Measurements from ENCODE around the gene PGGT1B.
"Not testable (repeated sequence)": the region's sequence is repeated elsewhere in the genome, so short reads cannot be mapped to it uniquely, and the experiment has no call there.

The PGGT1B gene

DNA sequence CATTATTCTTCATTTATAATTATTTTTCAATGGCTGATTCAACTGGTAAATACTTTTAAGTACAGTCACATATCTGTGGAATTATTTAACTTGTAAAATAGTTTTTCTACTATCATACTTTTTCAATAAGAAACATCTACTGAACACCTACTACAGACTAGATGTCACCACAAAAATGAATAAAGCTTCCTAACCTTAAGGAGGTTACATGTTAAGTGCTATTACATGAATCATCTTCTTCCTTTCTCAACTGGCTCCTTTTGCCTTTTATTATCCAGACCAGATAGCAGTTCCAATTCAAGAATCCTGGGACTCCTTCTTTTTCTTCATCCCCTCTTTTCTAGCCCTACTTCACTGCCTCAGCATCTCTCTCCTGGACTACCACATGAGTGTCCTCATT is 4.7 kb downstream of the PGGT1B start:
- no peak for DNase-seq (ENCODE audit: low read depth)

DNA sequence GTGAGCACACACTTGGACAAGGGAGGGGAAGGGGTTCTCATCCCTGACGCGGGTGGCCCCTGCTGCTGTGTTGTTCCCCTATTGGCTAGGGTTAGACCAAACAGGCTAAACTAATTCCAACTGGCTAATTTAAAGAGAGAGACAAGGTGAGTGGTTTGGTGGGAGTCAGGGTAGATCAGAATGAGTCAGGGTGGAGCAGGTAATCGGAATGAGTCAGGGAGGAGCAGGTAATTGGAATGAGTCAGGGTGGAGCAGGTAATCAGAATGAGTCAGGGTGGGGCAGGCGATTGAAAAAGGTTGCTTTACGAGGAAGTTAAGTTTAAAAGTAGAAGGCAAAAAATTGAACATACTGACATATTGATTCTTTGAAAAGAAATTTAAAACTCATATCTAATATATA is 13.3 kb downstream of the PGGT1B start:
- DNase-seq (ENCODE audit: low read depth): not testable (repeated sequence)

DNA sequence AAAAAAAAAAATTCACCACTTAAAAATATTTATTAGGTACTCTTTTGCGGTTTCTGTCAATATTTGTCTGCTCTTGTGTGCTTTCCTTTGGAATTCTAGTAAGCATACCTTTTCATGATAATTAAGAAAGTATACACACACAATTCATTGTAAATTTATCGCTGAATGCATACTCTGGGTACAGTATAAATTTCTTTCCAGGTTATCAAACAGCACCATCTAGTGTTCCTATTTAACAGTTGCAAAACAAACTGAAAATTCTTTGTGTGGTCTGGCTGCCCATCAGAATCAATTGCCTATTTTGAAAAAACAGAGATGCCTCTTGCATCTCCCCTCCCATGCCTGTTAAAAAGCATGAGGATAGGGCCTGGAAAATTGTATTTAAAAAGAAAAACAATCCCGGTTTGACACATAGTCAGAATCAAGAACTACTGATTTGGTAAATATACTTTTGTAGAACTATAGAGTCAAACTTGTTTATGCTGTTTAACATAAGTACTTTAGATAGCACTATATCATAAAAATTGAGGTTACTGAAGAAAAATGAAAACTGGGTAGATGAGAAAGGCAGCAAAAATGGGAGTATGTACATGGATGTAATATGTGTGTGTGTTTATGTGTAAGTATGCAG is 16.2 kb downstream of the PGGT1B start:
- DNase-seq (ENCODE audit: low read depth): no peak

DNA sequence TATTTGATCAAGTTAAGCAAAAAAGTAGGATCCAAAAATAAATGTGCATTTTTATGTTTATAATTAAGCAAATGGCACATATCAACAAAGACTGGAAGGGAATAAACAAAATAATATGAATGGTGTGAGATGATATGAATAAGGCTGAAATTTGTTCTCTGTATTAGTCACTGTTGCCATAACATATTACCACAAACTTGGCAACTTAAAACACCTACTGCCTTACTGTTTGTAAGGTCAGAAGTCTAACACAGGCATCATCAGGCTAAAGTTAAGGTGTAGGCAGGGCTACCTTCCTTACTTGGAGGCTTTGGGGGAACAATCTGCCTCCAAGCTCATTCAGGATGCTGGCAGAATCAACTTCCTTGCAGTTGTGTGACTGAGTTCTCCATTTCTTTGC is 19.3 kb downstream of the PGGT1B start:
- no peak for DNase-seq (ENCODE audit: low read depth)

DNA sequence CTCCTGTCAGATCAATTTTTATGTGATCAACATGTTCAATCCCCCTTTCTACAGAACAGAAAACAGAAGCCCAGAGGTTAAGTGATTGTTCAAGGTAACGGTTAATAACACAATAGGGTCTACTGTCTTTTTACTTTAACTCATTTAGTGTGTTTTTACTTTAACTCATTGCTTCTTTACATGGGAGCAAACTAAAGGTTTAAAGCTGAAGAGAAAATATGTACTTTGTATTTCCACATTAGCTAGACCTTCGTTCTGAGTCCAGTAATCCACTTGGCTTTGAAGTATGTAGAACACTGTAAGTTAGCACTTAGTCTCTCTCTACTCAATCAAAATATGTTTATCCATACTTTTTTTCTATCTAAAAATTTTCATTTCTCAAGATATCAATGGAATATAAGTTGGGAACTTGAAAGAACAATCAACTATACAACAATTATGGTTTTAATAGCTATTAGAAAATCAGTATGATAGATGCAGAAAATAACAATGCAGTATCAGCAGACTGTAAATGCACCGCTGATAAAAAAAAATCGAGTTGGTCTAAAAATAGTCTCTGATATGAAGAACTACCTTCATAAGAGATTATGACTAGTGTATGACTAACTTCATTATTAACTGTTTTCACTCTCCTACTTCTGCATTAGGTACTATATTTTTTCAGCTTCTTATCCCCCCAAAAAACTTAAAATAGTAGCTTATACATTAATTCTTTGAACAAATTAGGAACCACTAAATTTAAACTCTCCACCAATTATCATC is 20.6 kb downstream of the PGGT1B start:
- no peak for DNase-seq (ENCODE audit: low read depth)

DNA sequence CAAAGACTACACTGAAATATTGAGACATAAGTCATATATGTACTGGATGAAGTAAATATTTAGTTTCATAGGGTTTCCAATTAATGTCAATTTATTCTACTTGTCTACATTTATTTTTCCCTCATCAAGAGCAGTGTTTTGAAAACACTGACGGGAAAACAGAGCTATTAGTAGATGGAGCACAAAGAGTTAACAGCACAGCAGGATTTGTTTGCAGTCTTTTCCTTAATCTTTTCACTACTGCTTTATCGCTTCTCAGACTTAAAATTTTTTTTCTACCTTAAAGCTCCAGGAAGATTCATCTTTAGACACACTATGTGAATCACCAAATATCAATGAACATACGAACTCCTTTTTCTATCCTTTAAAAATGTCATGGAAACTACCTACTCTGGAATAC is 25.6 kb downstream of the PGGT1B start:
- no peak for DNase-seq (ENCODE audit: low read depth)

DNA sequence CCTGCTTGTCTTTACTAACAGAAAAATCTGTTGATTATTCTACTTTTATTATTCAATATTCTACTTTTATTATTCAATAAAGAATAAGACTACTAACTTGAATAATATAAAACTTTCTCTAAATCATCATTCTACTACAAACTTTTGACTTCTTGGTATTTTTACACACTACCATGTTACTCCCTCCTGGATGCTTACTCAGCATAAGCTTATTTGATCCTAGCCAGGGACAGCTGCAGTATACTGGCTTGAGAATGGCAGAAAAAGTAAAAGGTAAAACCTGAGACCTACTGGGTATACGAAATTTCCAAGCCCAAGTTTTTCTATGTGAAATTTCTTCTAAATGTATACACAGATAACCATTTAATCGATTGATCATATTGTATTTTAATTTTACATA is 26.1 kb downstream of the PGGT1B start:
- DNase-seq (ENCODE audit: low read depth): no peak

DNA sequence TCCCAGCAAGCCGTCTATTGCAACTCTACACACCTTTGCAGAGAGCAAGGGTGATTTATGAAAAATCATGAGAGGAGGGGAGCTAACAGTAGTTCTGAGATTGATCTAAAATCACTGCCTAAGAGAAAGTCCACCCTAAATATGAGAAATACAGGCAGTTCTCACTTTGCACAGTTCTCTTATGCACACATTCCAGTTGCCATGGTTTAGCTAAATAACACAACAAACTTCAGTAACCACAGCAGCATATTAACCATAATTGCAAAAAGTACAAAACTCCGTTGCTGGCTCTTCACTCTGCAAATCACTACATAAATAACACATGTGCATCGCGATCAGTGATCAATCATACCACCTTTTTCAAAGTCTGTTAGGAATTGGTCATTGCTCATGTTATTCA is 31.1 kb downstream of the PGGT1B start:
- no peak for DNase-seq (ENCODE audit: low read depth)

DNA sequence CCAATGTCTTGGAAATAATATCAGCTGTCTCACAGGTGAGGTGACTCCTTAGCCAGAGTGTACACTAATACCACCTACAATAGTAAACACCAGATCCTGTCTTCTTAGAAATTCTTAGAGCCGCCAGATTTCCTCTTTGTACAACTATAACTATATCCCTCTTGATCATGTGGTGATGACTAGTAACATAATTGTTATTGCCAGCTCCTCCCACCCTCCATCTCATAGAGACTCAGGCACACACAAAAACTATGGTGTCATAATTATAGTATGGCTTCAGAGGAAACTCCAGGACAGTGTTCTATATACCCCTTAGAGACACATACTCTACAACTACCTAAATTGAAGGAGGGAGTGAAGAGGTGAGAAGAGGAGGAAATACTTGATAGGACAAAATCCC is 33.1 kb downstream of the PGGT1B start:
- no peak for DNase-seq (ENCODE audit: low read depth)

DNA sequence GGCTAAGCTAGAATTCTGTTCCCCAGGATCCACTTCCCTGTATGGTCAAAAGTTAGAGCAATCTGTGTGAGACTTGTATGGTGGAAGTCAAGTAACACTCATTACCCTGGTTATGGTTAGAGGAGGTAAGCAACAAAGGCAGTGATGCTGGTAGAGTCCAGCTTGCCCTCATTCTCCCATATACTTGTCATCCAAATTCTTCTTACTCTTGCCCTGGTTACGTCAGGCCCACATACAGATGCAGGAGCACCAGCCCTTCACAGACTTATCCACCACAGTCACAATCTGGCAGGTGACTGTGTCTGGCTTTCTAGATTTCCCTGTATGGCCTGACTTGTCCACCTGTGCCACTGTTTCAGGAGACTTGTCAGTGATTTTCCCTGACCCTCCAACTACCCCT is 35.4 kb downstream of the PGGT1B start:
- DNase-seq (ENCODE audit: low read depth): no peak

DNA sequence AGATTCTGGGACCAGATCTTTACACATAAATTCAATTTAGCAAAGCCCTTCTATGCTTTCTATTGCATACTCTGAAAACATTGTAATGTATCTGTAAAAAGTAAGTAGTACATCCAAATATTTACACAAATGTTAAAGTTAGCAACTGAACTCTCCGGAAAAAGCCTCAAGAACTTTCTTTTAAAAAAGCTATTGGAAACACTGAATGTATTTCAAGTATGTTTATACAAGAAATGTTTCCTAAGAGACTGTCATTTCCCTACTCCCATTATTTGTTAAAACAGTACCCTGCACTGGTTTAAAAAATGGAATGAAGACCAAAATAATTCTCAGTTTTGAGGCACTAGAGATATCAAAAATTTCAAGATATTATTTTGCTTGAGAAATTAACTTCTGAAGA is 48.1 kb downstream of the PGGT1B start:
- DNase-seq (ENCODE audit: low read depth): no peak

DNA sequence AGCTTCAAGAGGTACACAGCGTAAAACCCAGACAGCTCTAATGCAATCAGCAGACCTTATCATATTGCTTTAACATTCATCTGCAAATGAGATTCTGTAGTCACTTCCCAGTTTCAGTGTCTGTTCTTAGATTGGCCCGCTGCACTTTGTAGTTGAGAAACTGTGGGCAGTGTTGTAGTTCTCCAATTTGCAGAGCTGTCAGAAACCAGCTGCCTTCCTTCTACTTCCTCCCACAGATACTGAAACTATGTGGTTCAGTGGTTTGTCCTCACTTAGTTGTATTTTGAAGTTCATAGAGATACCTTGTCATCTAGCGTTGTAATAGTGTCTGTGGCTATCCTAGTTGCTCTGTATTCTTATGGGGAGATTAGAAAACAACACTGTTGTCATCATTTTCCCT is 53.4 kb downstream of the PGGT1B start:
- DNase-seq (ENCODE audit: low read depth): no peak

DNA sequence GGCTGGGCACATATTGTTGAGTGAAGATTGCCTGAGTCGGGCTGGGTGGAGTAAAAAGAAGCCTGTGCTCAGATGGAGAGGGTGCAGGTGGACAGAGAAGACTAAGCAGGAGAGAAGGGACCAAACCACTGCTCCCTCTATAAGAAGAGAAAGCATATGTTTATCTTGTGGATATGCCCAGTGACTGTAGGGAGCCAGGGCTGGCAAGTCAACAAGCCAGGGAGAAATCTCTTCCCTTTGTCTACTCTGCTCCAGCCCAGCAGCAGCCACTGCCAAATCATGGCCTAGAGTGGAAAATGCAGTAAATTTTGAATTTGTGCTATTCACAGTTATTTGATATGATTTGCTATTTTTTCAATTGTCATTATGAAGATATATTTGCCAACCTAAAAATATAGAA is 59.7 kb downstream of the PGGT1B start:
- DNase-seq (ENCODE audit: low read depth): no peak

DNA sequence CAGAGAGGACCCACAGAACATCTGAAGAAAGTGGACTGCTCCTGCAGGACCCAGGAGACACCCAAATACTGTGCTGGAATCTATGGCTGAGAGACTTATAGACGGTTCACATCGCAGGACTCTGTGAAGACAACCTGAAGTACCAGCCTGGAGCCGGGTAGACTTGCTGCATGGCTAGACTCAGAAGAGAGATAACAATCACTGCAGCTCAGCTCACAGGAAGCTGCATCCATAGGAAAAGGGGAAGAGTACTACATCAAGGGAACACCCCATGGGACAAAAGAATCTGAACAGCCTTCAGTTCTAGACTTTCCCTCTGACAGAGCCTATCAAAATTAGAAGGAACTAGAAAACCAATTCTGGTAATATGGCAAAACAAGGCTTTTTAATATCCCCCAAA is 66.5 kb downstream of the PGGT1B start:
- DNase-seq (ENCODE audit: low read depth): no peak

DNA sequence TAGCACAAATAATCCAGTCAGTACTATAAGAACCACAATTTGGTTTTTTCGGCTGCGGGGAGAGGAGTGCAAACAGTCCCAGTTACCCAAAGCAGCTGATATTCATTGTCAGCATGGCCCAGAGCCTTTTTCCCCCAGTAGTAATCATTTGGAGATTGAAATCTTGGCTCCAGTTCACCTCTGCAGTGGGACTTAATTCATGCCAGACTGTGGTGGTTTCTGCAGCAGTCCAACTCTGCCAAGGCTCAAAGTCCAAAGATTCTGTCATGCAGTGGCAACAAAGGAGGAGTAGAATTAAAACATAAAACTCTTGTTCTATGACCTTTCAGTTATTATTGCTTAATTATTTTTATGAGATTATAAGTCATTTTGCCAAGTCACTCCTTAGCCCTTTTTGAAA is 68.0 kb downstream of the PGGT1B start:
- peak; percentile 18 for DNase-seq (ENCODE audit: low read depth)

DNA sequence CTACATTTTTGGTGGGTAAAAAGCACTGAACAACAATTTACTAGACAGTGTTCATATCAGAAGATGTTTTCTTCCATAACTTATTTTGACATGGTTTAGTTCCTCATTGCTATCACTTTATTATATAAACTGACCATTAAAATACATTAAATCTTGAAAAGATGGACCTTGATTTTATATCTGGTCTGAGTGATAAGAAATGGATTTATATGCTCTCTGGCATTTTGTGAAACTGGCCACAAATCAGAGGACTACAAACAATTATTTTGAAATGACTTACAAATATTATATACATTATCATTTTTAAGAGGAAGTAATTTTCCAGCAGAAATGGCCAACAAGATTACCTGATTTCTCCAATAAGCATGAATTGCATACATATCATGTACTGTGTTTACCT is 69.4 kb downstream of the PGGT1B start:
- DNase-seq (ENCODE audit: low read depth): no peak

DNA sequence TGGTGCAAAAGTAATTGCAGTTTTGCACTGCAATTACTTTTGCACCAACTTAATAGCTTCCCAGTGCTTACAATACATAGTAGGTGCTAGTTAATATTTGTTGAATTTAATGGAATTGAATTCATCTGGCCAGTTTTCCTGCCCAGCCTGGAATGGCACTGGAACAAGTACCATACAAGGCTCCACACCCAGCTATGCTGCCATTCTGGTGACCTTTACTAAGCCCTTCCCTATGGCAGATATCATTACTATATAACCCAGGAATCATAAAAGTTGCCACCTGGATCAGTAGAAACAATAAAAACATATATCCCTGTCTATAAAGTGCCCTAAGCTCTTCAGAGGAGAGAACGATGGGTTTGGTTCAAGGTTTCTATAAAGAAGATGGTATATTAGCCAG is 70.6 kb downstream of the PGGT1B start:
- no peak for DNase-seq (ENCODE audit: low read depth)

DNA sequence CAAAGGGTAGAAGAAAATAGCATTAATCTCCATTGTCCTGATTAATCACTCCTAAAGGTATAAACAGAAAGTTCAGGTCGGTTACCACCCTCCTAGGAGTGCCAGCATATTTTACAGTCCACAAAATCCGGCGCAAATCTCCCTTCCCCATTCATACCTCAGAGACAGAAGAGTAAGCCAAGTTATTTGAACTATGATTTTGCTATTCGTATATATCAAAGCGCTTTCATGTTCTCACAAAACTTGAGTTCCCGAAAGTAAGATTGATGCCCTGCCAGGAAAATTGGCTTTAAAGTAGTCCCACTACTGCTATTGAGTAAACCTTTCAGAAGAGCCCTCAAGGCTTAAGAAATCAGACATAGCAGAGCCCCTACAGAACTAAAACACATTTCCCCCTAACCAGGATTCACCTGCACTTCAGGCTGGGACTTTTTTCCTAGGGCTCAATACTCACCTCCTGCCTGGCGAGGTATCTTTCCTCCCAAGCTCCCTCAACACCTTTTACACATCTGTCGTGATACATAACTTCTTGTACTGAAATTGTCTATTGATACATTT is 71.1 kb downstream of the PGGT1B start:
- DNase-seq (ENCODE audit: low read depth): no peak

DNA sequence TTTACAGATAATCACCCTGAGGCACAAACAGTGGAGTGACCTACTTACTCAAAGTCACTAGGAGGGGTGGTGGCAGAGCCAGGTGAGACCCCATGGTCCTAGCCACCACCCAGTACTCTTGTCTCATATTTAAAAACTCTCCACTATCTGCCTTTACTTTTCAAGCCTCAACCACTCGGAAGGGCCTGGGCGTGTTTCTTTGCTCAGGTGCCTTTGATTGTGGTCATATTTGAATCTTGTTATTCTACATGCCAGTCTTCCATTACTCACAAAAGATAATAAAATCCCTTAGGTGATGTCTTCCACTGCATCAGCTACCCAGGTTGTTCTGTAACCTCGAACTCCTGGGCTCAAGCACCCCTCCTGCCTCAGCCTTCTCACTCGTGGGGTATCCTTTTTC is 72.3 kb downstream of the PGGT1B start:
- DNase-seq (ENCODE audit: low read depth): no peak

DNA sequence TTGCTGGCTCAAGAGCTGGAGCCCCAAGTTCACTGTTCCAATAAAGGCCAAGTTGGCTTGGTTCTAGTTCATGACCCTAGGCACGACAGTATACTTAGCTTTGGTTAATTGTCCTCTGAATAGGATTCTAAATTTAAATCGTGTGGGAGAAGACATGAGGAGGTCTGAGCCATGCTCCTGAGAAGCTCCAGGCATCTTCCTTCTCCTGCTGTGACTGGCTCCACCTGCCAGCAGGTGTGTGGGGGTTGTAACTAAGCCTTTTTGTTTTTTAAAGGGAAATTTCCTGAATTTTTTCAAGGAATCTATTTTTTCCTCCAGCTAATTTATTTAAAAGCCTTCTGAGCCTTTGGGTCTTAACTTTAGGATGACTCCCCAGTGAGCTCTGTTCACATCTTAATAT is 72.8 kb downstream of the PGGT1B start:
- DNase-seq (ENCODE audit: low read depth): no peak

DNA sequence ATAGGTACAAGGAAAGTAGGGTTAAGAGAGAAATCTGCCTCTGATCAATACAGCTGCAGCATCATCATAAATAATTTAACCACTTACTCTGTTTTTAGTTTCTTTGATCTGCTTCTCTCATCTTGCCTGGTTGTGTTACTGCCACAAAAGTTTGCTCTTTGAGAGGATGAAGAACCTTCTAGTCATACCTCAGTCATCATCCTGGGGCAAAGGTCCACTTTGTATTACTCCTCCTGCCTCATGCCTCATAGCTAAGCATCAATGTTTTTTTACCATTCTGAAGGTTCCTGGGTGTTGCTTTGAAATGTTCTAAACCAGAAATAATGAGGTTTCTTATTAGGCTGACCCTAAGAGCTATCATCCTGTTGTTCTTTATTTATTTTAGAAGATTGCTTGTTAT is 75.9 kb downstream of the PGGT1B start:
- DNase-seq (ENCODE audit: low read depth): no peak

DNA sequence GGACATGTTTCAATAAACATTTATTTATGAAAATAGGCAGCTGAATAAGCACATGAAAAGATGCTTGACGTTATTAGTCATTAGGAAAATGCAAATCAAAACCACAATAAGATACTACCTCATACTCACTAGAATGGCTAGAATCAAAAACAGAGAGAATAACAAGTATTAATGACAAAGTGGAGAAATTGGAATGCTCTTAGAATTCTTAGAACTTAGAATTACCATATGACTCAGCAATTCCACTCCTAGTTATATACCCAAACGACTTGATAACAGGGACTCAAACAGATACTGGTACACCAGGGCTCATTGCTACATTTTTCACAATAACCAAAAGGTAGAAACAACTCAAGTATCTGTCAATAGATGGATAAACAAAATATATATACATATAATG is 77.9 kb downstream of the PGGT1B start:
- DNase-seq (ENCODE audit: low read depth): no peak

DNA sequence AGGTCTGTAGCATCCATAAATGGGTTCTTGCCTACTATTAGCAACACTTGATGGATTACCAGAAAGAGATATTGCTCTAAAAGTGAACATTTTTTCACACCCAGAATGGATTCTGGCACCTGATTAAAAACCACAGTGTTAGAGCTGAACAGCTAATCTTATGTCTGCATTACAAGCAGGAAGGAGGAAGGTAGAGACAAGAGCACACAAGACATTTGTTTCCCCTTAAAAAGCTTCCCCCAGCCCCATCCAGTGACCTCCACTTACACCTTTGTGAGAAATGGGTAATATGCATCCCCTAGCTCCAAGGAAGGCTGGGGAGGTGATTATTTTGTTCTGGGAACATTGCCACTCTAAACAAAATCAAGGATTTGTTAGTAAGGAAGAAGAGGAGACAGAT is 80.9 kb downstream of the PGGT1B start:
- no peak for DNase-seq (ENCODE audit: low read depth)

DNA sequence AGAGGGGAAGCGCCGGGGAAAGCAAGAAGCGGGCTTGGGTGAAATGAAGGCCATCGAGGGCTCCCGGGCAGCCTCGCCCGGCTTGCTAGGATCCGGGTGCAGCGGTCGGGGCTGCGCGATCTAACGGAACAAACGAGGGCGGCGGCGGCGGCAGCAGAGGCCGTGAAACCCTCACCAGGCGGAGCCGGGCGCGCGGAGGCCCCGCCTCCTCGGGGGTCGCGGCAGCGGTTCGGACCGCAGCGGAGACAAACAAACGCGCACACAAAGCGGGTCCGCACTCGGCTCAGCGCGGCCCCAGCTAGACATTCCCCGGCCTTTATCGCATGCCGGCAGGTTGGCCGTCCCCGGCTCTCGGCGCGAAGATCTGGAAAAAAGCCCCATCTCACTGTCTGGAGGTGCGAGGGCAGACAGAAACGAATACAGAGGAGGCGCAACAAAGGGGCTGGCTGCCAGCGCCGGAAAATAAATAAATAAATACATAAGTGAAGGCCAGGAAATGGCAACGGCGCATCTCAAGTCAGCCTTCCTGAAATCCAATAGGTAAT is 82.4 kb downstream of the PGGT1B start:
- DNase-seq (ENCODE audit: low read depth): no peak
